ENCODE data around the gene BMAL1.

BMAL1 gene

DNA sequence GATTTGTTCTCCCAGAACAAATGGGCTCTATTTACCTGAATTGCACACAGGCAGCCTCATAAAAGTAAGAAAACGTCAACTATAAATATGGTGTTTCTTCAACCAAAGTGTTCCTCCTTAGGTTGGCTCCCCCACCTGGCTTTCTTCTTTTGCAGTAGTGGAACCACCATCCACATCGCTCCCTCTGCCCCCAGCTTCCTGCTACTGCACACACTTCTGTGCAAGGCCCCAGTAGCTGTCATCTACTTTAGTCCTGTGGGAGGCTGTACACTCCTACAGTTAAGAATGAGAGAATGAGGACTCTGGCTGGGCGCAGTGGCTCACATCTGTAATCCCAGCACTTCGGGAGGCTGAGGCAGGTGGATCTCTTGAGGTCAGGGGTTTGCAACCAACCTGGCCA, 89.5 kb downstream of the BMAL1 start:
- peaks cover 19% of the 10 kb centered on the region for H3K36me3 ChIP-seq (ENCODE audit: control insufficient read depth, insufficient read depth, low read length)
- DNase-seq (ENCODE audit: extremely low read depth, insufficient read length), result no peak
- no peak overlapping the region for H3K4me3 ChIP-seq (replicated peaks; ENCODE audit: low read depth, low read length)
- TF ChIP-seq, protein P1, sequence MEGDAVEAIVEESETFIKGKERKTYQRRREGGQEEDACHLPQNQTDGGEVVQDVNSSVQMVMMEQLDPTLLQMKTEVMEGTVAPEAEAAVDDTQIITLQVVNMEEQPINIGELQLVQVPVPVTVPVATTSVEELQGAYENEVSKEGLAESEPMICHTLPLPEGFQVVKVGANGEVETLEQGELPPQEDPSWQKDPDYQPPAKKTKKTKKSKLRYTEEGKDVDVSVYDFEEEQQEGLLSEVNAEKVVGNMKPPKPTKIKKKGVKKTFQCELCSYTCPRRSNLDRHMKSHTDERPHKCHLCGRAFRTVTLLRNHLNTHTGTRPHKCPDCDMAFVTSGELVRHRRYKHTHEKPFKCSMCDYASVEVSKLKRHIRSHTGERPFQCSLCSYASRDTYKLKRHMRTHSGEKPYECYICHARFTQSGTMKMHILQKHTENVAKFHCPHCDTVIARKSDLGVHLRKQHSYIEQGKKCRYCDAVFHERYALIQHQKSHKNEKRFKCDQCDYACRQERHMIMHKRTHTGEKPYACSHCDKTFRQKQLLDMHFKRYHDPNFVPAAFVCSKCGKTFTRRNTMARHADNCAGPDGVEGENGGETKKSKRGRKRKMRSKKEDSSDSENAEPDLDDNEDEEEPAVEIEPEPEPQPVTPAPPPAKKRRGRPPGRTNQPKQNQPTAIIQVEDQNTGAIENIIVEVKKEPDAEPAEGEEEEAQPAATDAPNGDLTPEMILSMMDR (IDR thresholded peaks at IDR 0.05; ENCODE audit: insufficient read depth, low read length, poor library complexity, severe bottlenecking), result no peak
- H3K27me3 ChIP-seq (replicated peaks; ENCODE audit: control insufficient read depth, insufficient read depth, low read length), result no peaks in the 10 kb centered on the region

DNA sequence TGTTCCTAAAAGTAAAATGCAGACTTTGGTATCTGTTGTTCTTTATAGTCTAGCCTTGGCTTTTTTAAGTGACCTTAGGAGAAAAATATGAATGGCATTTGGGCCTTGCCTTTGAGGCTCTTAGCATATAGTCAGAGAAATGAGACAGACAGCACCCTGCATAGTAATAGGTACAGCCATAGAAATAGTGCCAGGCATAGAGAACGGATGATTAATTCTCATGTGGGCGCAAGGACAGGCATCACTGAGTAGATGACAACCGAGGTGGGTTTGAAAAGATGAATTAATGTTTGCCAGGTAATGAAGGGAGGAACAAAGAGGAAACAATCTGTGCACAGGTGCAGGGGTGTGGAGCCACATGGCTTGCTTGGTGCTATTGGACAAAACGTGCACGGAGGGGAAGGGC, 90.5 kb downstream of the BMAL1 start:
- Histone ChIP-seq H3K27me3 (replicated peaks; ENCODE audit: control insufficient read depth, insufficient read depth, low read length) (no peaks in the 10 kb centered on the region), H3K36me3 (ENCODE audit: control insufficient read depth, insufficient read depth, low read length) (peaks cover 19% of the 10 kb centered on the region), H3K4me3 (replicated peaks; ENCODE audit: low read depth, low read length) (no peak overlapping the region)
- no peak for DNase-seq (ENCODE audit: extremely low read depth, insufficient read length)
- TF ChIP-seq, protein P1 (IDR thresholded peaks at IDR 0.05; ENCODE audit: insufficient read depth, low read length, poor library complexity, severe bottlenecking), result no peak

DNA sequence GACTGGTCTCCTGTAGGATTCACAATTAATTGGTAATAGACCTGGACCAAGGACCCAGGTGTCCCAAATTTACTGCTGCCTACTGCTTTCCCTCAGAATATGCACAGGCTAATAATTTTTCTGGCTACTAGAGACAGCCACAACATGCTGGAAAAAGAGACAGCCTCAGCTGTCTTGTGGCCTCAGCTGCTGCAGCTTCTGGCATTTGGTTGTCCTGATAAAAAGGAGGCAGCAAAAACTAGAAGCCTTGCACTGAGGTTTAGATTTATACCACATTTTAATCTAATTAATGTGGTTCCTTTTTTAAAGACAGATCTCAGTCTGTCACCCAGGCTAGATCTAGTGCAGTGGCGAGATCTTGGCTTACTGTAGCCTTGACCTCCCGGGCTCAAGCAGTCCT, 95.6 kb downstream of the BMAL1 start:
- H3K36me3 ChIP-seq (ENCODE audit: control insufficient read depth, insufficient read depth, low read length), result peaks cover 31% of the 10 kb centered on the region
- H3K4me3 ChIP-seq (replicated peaks; ENCODE audit: low read depth, low read length), result no peak overlapping the region
- no peak for DNase-seq (ENCODE audit: extremely low read depth, insufficient read length)
- TF ChIP-seq, protein P1 (IDR thresholded peaks at IDR 0.05; ENCODE audit: insufficient read depth, low read length, poor library complexity, severe bottlenecking), result no peak
- no peaks in the 10 kb centered on the region for H3K27me3 ChIP-seq (replicated peaks; ENCODE audit: control insufficient read depth, insufficient read depth, low read length)

DNA sequence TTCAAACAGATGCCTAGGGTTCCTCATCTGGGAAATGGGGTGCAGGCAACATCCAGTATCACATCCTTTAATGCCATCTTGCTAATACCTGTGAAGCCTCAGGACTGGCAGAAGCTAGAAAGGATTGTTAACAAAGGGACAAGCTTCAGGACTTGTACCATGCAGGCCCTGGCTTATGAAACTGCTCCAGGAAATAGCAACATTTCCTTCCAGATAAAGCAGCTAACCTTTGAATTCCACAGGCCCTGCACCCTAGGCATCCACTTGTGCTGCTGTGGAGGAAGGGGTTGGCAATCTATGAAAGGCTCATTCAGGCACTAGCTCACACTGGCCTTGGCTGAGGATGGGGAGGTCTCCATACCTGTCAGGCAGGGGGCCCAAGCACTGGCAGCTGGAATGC, 98.2 kb downstream of the BMAL1 start:
- peaks cover 25% of the 10 kb centered on the region for H3K36me3 ChIP-seq (ENCODE audit: control insufficient read depth, insufficient read depth, low read length)
- TF ChIP-seq, protein P1 (IDR thresholded peaks at IDR 0.05; ENCODE audit: insufficient read depth, low read length, poor library complexity, severe bottlenecking), result no peak
- DNase-seq (ENCODE audit: extremely low read depth, insufficient read length), result no peak

DNA sequence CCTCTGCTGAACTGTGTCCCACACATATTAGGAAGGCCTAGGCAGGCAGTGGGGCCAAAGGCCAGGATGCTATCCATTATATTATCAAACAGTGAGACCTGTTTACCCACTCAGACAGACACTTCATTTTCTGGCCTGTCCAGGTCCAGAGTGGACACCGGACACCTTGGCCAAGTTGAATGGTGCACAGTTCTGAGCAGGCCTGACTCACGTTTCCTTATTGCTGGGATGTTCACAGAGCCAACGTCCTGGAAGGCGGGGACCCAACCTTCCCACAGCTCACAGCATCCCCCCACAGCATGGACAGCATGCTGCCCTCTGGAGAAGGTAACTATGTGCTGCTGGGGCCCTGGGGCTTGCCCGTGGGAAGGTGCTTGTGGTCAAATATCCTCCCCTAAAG, 98.8 kb downstream of the BMAL1 start:
- H3K4me3 ChIP-seq (replicated peaks; ENCODE audit: low read depth, low read length), result no peak overlapping the region
- no peaks in the 10 kb centered on the region for H3K27me3 ChIP-seq (replicated peaks; ENCODE audit: control insufficient read depth, insufficient read depth, low read length)
- peaks cover 30% of the 10 kb centered on the region for H3K36me3 ChIP-seq (ENCODE audit: control insufficient read depth, insufficient read depth, low read length)
- DNase-seq (ENCODE audit: extremely low read depth, insufficient read length), result no peak
- TF ChIP-seq, protein P1 (IDR thresholded peaks at IDR 0.05; ENCODE audit: insufficient read depth, low read length, poor library complexity, severe bottlenecking), result no peak

More for the DNA sequence above, 98.2 kb downstream of the BMAL1 start:
- no peaks in the 10 kb centered on the region for H3K27me3 ChIP-seq (replicated peaks; ENCODE audit: control insufficient read depth, insufficient read depth, low read length)
- H3K4me3 ChIP-seq (replicated peaks; ENCODE audit: low read depth, low read length), result no peak overlapping the region

DNA sequence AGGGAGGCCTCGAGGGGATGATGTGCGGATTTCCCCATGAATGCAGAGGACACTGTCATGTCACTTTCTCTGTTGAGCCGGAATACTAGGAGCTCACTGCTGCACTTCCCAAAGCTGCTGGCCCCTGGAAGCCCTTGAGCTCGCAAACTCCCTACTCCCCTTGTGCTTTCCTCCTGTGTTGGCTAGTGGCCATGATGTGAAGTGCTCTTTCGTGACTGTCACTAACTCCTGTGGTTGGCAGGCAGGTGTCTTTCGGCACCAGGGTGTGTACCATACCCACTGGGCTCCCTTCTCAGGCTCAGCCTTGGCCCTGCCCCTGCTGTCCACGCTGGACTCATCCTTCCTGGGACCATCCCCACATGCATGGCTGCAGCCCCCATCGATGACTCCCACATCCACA, 99.2 kb downstream of the BMAL1 start:
- Histone ChIP-seq H3K4me3 (replicated peaks; ENCODE audit: low read depth, low read length) (no peak overlapping the region), H3K27me3 (replicated peaks; ENCODE audit: control insufficient read depth, insufficient read depth, low read length) (no peaks in the 10 kb centered on the region), H3K36me3 (ENCODE audit: control insufficient read depth, insufficient read depth, low read length) (peaks cover 29% of the 10 kb centered on the region)
- TF ChIP-seq, protein P1 (IDR thresholded peaks at IDR 0.05; ENCODE audit: insufficient read depth, low read length, poor library complexity, severe bottlenecking), result no peak
- no peak for DNase-seq (ENCODE audit: extremely low read depth, insufficient read length)

Measured in GM06990 (cell line).